Neutrophil (primary cell): ENCODE results near the gene HNRNPL.
A peak's percentile ranks its signal among the peaks of the same experiment; 100 is the strongest.
"Not testable (repeated sequence)": the region's sequence is repeated elsewhere in the genome, so short reads cannot be mapped to it uniquely, and the experiment has no call there.

ENCODE experiments used
- H3K27ac ChIP-seq: fragments of 200-600 bp; sonication (generic); 2 replicates; pipeline ENCODE4 v1.5.1; 2016; ENCODE audit warnings: mild to moderate bottlenecking, moderate library complexity
- H3K27me3 ChIP-seq: fragments of 200-600 bp; sonication (generic); 2 replicates; pipeline ENCODE4 v1.6.0; 2016; ENCODE audit warnings: mild to moderate bottlenecking
- H3K36me3 ChIP-seq: fragments of 200-600 bp; sonication (generic); 2 replicates; pipeline ENCODE4 v1.5.1; 2017
- H3K4me1 ChIP-seq, 2 experiments: fragments of 200-600 bp in 1 of 2; sonication (generic) in 1 of 2; 1 replicate in 1 of 2; 2 replicates in 1 of 2; pipeline versions ENCODE4 v1.5.1 to v1.6.1; 2013 to 2016; ENCODE audit warnings: low read depth in 1 of 2, low read length in 1 of 2, mild to moderate bottlenecking in 1 of 2, moderate library complexity in 1 of 2; ENCODE audit not compliant: control insufficient read depth in 1 of 2, insufficient read depth in 1 of 2
- H3K4me3 ChIP-seq, 2 experiments: fragments of 200-600 bp in 1 of 2; sonication (generic) in 1 of 2; 1 replicate in 1 of 2; 2 replicates in 1 of 2; pipeline ENCODE4 v1.5.1; 2013 to 2016; ENCODE audit warnings: low read depth in 1 of 2, low read length in 1 of 2, mild to moderate bottlenecking in 1 of 2, moderate library complexity in 1 of 2
- H3K9me3 ChIP-seq: fragments of 200-600 bp; sonication (generic); 2 replicates; pipeline ENCODE4 v1.5.1; 2016
- TF ChIP-seq, protein P1 (sequence below): fragments of 200-600 bp; sonication (generic); IDR thresholded peaks from 2 replicates; pipeline ENCODE4 v1.5.1; 2016; ENCODE audit warnings: antibody characterized with exemption

HNRNPL gene

GRCh38 chr19:38875656-38876395 is 26.0 kb upstream of the HNRNPL start:
- TF ChIP-seq, protein P1, sequence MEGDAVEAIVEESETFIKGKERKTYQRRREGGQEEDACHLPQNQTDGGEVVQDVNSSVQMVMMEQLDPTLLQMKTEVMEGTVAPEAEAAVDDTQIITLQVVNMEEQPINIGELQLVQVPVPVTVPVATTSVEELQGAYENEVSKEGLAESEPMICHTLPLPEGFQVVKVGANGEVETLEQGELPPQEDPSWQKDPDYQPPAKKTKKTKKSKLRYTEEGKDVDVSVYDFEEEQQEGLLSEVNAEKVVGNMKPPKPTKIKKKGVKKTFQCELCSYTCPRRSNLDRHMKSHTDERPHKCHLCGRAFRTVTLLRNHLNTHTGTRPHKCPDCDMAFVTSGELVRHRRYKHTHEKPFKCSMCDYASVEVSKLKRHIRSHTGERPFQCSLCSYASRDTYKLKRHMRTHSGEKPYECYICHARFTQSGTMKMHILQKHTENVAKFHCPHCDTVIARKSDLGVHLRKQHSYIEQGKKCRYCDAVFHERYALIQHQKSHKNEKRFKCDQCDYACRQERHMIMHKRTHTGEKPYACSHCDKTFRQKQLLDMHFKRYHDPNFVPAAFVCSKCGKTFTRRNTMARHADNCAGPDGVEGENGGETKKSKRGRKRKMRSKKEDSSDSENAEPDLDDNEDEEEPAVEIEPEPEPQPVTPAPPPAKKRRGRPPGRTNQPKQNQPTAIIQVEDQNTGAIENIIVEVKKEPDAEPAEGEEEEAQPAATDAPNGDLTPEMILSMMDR, result no peak
- H3K9me3 ChIP-seq, result no peaks in the 10 kb centered on the region
- H3K4me3 ChIP-seq, result no peak overlapping the region
- H3K36me3 ChIP-seq, result peaks cover 49% of the 10 kb centered on the region
- H3K27ac ChIP-seq, result peak overlapping the region; percentile 36
- peaks cover 22 to 25% of the 10 kb centered on the region in 2 experiments for H3K4me1 ChIP-seq
- no peaks in the 10 kb centered on the region for H3K27me3 ChIP-seq

DNA sequence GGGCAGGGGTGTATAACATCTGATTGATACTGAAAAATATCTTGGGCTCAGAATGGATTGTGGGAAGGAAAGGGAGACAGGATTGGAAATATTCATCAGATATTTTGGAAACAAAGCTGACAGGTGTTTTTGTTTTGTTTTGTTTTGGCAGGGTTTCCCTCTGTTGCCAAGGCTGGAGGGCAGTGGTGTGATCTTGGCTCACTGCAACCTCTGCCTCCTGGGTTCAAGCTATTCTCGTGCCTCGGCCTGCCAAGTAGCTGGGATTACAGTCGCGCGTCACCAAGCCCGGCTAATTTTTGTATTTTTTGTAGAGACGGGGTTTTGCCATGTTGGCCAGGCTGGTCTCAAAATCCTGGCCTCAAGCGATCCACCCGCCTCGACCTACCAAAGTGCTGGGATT is 23.6 kb upstream of the HNRNPL start:
- H3K4me3 ChIP-seq, H3K27ac ChIP-seq, H3K27me3 ChIP-seq, H3K9me3 ChIP-seq: not testable (repeated sequence)
- Histone ChIP-seq H3K4me1 (peaks cover 33 to 34% of the 10 kb centered on the region in 2 experiments), H3K36me3 (peaks cover 58% of the 10 kb centered on the region)

DNA sequence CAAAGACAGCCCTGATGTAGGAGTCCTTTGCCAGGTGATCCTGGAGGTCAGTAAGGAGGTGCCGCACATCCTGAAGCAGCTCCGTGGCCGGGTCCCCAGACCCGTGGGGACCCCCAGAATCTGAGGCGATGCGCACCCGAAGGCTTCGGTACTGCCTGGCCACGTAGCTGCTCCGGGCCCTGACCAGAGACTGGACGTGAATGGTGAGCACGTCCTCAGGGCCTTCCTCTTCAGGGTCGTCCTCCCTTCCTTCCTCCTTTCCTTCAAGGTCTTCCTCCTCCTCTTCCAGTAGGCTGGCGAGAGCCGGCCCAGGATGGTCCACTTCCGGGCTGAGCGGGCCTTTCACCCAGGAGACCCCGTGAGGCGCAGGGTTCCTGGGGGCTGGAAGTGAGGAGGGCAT is 20.8 kb upstream of the HNRNPL start:
- Histone ChIP-seq H3K36me3 (peaks cover 75% of the 10 kb centered on the region), H3K9me3 (no peaks in the 10 kb centered on the region), H3K27me3 (no peaks in the 10 kb centered on the region), H3K4me3 (no peak overlapping the region), H3K4me1 (peaks cover 15 to 17% of the 10 kb centered on the region in 2 experiments), H3K27ac (peak overlapping the region; percentile 56)
- TF ChIP-seq, protein P1, result no peak

DNA sequence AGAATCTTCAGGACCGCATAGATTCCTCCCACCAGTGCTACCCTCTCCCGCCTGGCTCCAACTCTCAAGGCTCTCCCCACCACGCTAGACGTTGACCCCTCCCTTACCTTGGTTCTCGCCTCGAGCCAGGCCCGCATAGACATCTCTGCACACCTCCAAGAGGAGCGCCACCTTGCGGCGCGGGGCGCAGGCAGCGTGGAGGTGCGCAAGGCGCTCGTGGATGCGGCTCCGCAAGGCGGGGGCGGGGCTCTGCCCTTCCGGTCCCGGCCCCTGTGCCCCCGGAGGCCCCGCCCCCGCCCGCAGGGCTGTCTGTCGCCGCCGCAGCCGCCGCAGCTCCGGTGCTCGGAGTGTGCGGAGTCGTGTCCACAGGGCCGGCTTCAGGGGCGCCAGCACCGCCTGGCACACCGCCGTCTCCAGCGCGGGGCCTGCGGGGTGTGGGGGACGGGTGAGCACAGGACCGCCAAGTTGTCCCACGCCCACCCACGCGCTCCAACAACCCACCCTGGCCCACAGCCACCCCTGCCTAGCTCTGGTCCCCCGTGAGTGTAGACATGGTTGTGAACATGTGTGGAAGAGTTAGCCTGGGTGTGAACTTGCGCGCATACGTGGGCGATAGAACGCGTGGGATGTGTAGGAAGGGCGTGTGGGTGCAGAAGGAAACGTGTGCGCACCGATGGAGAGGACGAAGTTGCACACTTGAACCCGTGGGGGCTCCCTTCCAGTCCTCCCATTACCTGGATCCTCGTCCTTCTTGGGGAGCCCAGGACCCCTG is 20.2 kb upstream of the HNRNPL start:
- Histone ChIP-seq H3K9me3 (no peaks in the 10 kb centered on the region), H3K4me1 (peaks cover 15 to 17% of the 10 kb centered on the region in 2 experiments), H3K4me3 (peak overlapping the region; percentile 47 to 59), H3K27ac (peak overlapping the region; percentile 56), H3K27me3 (no peaks in the 10 kb centered on the region), H3K36me3 (peaks cover 75% of the 10 kb centered on the region)
- TF ChIP-seq, protein P1, result peak; percentile 95

DNA sequence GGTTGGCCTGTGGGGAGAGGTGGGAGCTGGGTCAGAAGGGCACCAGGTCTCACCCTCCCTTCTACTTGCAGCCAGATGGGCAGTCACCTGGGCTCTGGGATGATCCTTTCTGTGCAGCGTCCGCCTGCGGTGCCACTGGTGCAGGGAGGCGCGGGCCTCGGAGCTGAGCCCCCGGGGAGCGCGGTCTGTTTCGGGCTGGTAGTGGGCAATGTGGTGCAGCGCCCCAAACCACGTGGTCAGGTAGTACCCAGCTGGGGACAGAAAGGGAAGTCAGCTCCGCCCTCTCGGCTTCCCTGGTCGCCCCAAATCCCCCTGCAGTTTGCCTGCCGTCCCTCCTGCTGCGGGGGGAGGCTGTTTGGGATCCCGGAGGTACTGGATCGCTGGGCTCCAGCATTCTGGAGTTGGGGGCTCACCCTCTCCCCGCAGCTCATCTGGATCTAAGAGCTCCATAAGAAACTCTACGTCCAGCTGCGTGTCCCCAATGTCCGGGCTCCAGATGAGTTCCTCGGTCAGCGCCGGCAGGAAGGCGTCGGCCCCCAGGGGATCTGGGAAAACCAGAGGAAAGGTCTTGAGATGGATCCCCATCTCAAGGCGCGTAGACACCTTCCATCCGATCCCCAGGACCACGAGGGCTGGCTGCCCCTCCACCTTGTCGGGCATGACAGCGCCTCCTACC is 19.5 kb upstream of the HNRNPL start:
- H3K27ac ChIP-seq, result peak overlapping the region; percentile 56

More for the DNA sequence above, 19.5 kb upstream of the HNRNPL start:
- Histone ChIP-seq H3K36me3 (peaks cover 70% of the 10 kb centered on the region), H3K4me1 (peaks cover 15 to 17% of the 10 kb centered on the region in 2 experiments), H3K4me3 (peak overlapping the region; percentile 47 to 59), H3K9me3 (no peaks in the 10 kb centered on the region), H3K27me3 (no peaks in the 10 kb centered on the region)
- TF ChIP-seq, protein P1, result no peak
